Activated T-cell treated with anti-CD3 and anti-CD28 coated beads, Interleukin-2, amount 50 U/mL, for 72 hours (primary cell): Measurements from ENCODE around the gene TRABD2B. TPM values are rescaled to one million over a fixed set of nuclear protein-coding genes. Genes with fewer than 3 reads are reported as not detected.

Experiments
- ATAC-seq, 2 donors: fragments of 150-1000 bp; cut with Tn5 transposase; replicated peaks in 1 of 2; 2 replicates each; pipeline ENCODE4 v1.10.0; 2021; ENCODE audit warnings: moderate library complexity in 2 of 2, mild to moderate bottlenecking in 1 of 2
- DNase-seq, 2 donors: peaks; one replicate each; pipeline ENCODE4 v3.0.0; 2021 to 2022; ENCODE audit warnings: mixed read lengths in 1 of 2
- H3K27ac Mint-ChIP-seq: one replicate; pipeline ENCODE4 v1.8.0; 2022; ENCODE audit warnings: mild to moderate bottlenecking, moderate library complexity, mixed read lengths
- H3K27me3 Mint-ChIP-seq: one replicate; pipeline ENCODE4 v1.8.0; 2022; ENCODE audit warnings: low read depth, mixed read lengths
- H3K36me3 Mint-ChIP-seq, 2 donors: one replicate each; pipeline ENCODE4 v1.8.0; 2022; ENCODE audit warnings: mixed read lengths in 2 of 2, mild to moderate bottlenecking in 1 of 2; ENCODE audit not compliant: insufficient read depth in 2 of 2
- H3K4me1 Mint-ChIP-seq: one replicate; pipeline ENCODE4 v1.8.0; 2022; ENCODE audit warnings: low read depth, mixed read lengths
- H3K4me3 Mint-ChIP-seq, 2 donors: one replicate each; pipeline ENCODE4 v1.8.0; 2022; ENCODE audit warnings: mild to moderate bottlenecking in 2 of 2, mixed read lengths in 2 of 2, moderate library complexity in 2 of 2
- H3K9me3 Mint-ChIP-seq, 2 donors: one replicate each; pipeline ENCODE4 v1.8.0; 2022; ENCODE audit warnings: mixed read lengths in 2 of 2
- total RNA-seq, 2 donors: library from RNA; stranded (reverse); gene quantifications; one replicate each; pipeline ENCODE4 v1.2.3, GENCODE V29; 2022

TRABD2B gene
- total RNA-seq, 2 donors from 2014 or later: not detected

- no peaks in the 10 kb centered on the region for H3K27me3 Mint-ChIP-seq
- no peaks in the 10 kb centered on the region for H3K9me3 Mint-ChIP-seq
- H3K36me3 Mint-ChIP-seq: no peaks in the 10 kb centered on the region
- no peak overlapping the region for H3K4me3 Mint-ChIP-seq
- H3K4me1 Mint-ChIP-seq: no peaks in the 10 kb centered on the region
- DNase-seq (no peak), ATAC-seq (no peak)
- no peak overlapping the region for H3K27ac Mint-ChIP-seq
These were observed 192.2 kb downstream of the TRABD2B start for GRCh38 chr1:47805018-47805417.

- H3K27me3 Mint-ChIP-seq: no peaks in the 10 kb centered on the region
- ATAC-seq (no peak), DNase-seq (no peak)
- H3K36me3 Mint-ChIP-seq: no peaks in the 10 kb centered on the region
- no peak overlapping the region for H3K27ac Mint-ChIP-seq
- no peaks in the 10 kb centered on the region for H3K4me1 Mint-ChIP-seq
- no peaks in the 10 kb centered on the region for H3K9me3 Mint-ChIP-seq
- no peak overlapping the region for H3K4me3 Mint-ChIP-seq
These were observed 193.2 kb downstream of the TRABD2B start for GRCh38 chr1:47803815-47804501.

GRCh38 chr1:47797575-47797974, 199.6 kb downstream of the TRABD2B start:
- no peaks in the 10 kb centered on the region for H3K36me3 Mint-ChIP-seq
- ATAC-seq: no peak
- H3K27ac Mint-ChIP-seq: no peak overlapping the region
- H3K9me3 Mint-ChIP-seq: no peaks in the 10 kb centered on the region
- H3K4me3 Mint-ChIP-seq: no peak overlapping the region
- H3K4me1 Mint-ChIP-seq: no peaks in the 10 kb centered on the region
- no peak for DNase-seq
- H3K27me3 Mint-ChIP-seq: no peaks in the 10 kb centered on the region

- no peaks in the 10 kb centered on the region for H3K9me3 Mint-ChIP-seq
- no peak overlapping the region for H3K4me3 Mint-ChIP-seq
- DNase-seq: no peak
- no peaks in the 10 kb centered on the region for H3K4me1 Mint-ChIP-seq
- no peaks in the 10 kb centered on the region for H3K36me3 Mint-ChIP-seq
- ATAC-seq: no peak
- no peak overlapping the region for H3K27ac Mint-ChIP-seq
- no peaks in the 10 kb centered on the region for H3K27me3 Mint-ChIP-seq
These were observed 200.6 kb downstream of the TRABD2B start for GRCh38 chr1:47796626-47797025.

- H3K36me3 Mint-ChIP-seq: no peaks in the 10 kb centered on the region
- no peak for ATAC-seq
- no peaks in the 10 kb centered on the region for H3K27me3 Mint-ChIP-seq
- no peak overlapping the region for H3K27ac Mint-ChIP-seq
- H3K4me3 Mint-ChIP-seq: no peak overlapping the region
- no peak for DNase-seq
- H3K9me3 Mint-ChIP-seq: no peaks in the 10 kb centered on the region
- no peaks in the 10 kb centered on the region for H3K4me1 Mint-ChIP-seq
These were observed 202.1 kb downstream of the TRABD2B start for GRCh38 chr1:47795102-47795501.

- H3K36me3 Mint-ChIP-seq: no peaks in the 10 kb centered on the region
- H3K27ac Mint-ChIP-seq: no peak overlapping the region
- no peak for ATAC-seq
- DNase-seq: no peak
- no peaks in the 10 kb centered on the region for H3K27me3 Mint-ChIP-seq
- H3K4me1 Mint-ChIP-seq: no peaks in the 10 kb centered on the region
- no peaks in the 10 kb centered on the region for H3K9me3 Mint-ChIP-seq
- no peak overlapping the region for H3K4me3 Mint-ChIP-seq
These were observed 202.7 kb downstream of the TRABD2B start for GRCh38 chr1:47794530-47794929.

GRCh38 chr1:47794081-47794480, 203.1 kb downstream of the TRABD2B start:
- Mint-ChIP-seq H3K4me1 (no peaks in the 10 kb centered on the region), H3K27me3 (no peaks in the 10 kb centered on the region), H3K4me3 (no peak overlapping the region), H3K9me3 (no peaks in the 10 kb centered on the region), H3K36me3 (no peaks in the 10 kb centered on the region), H3K27ac (no peak overlapping the region)
- ATAC-seq (no peak), DNase-seq (no peak)

- no peaks in the 10 kb centered on the region for H3K36me3 Mint-ChIP-seq
- H3K4me1 Mint-ChIP-seq: no peaks in the 10 kb centered on the region
- DNase-seq (no peak), ATAC-seq (no peak)
- H3K9me3 Mint-ChIP-seq: no peaks in the 10 kb centered on the region
- H3K4me3 Mint-ChIP-seq: no peak overlapping the region
- H3K27me3 Mint-ChIP-seq: no peaks in the 10 kb centered on the region
- H3K27ac Mint-ChIP-seq: no peak overlapping the region
These were observed 203.6 kb downstream of the TRABD2B start for GRCh38 chr1:47793563-47793962.

- Mint-ChIP-seq H3K4me1 (no peaks in the 10 kb centered on the region), H3K36me3 (no peaks in the 10 kb centered on the region), H3K27me3 (no peaks in the 10 kb centered on the region), H3K27ac (no peak overlapping the region), H3K9me3 (no peaks in the 10 kb centered on the region), H3K4me3 (no peak overlapping the region)
- ATAC-seq (no peak), DNase-seq (no peak)
These were observed 204.4 kb downstream of the TRABD2B start for GRCh38 chr1:47792779-47793178.

GRCh38 chr1:47791879-47792608, 205.1 kb downstream of the TRABD2B start:
- no peak overlapping the region for H3K27ac Mint-ChIP-seq
- H3K27me3 Mint-ChIP-seq: no peaks in the 10 kb centered on the region
- no peak for DNase-seq
- ATAC-seq: no peak
- no peaks in the 10 kb centered on the region for H3K4me1 Mint-ChIP-seq
- H3K36me3 Mint-ChIP-seq: no peaks in the 10 kb centered on the region
- H3K9me3 Mint-ChIP-seq: no peaks in the 10 kb centered on the region
- H3K4me3 Mint-ChIP-seq: no peak overlapping the region

GRCh38 chr1:47788761-47789160, 208.4 kb downstream of the TRABD2B start:
- DNase-seq: no peak
- no peaks in the 10 kb centered on the region for H3K9me3 Mint-ChIP-seq
- H3K4me1 Mint-ChIP-seq: no peaks in the 10 kb centered on the region
- ATAC-seq: no peak
- H3K27me3 Mint-ChIP-seq: no peaks in the 10 kb centered on the region
- no peak overlapping the region for H3K27ac Mint-ChIP-seq
- H3K4me3 Mint-ChIP-seq: no peak overlapping the region
- no peaks in the 10 kb centered on the region for H3K36me3 Mint-ChIP-seq

GRCh38 chr1:47787560-47787959, 209.6 kb downstream of the TRABD2B start:
- DNase-seq (no peak), ATAC-seq (no peak)
- H3K9me3 Mint-ChIP-seq: no peaks in the 10 kb centered on the region
- H3K4me3 Mint-ChIP-seq: no peak overlapping the region
- H3K4me1 Mint-ChIP-seq: no peaks in the 10 kb centered on the region
- H3K27me3 Mint-ChIP-seq: no peaks in the 10 kb centered on the region
- no peaks in the 10 kb centered on the region for H3K36me3 Mint-ChIP-seq
- H3K27ac Mint-ChIP-seq: no peak overlapping the region

GRCh38 chr1:47786316-47786715, 210.9 kb downstream of the TRABD2B start:
- no peaks in the 10 kb centered on the region for H3K36me3 Mint-ChIP-seq
- H3K4me3 Mint-ChIP-seq: no peak overlapping the region
- no peak for ATAC-seq
- H3K9me3 Mint-ChIP-seq: no peaks in the 10 kb centered on the region
- H3K27ac Mint-ChIP-seq: no peak overlapping the region
- H3K4me1 Mint-ChIP-seq: no peaks in the 10 kb centered on the region
- H3K27me3 Mint-ChIP-seq: no peaks in the 10 kb centered on the region
- DNase-seq: no peak
